ENCODE results near the gene SIM2.

The SIM2 gene

GRCh38 chr21:36684957-36685714 is 13.8 kb upstream of the SIM2 start:
- DNase-seq (ENCODE audit: low read depth) = no peak

DNA sequence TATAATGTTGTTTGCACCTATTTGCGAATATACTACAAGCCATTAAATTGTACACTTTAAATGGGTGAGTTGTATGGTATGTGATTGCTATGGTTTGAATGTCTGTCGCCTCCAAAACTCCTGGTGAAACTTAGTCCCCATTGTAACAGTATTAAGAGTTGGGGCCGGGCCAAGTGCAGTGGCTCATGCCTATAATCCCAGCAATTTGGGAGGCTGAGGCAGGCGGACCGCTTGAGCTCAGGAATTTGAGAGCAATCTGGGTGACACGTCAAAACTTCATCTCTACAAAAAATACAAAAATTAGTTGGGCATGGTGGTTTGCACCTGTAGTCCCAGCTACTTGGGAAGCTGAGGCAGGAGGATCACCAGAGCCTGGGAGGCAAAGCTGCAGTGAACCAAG is 12.0 kb upstream of the SIM2 start:
- DNase-seq (ENCODE audit: low read depth) = no peak

- no peak for DNase-seq (ENCODE audit: low read depth)
Observed at GRCh38 chr21:36688324-36688723, 10.6 kb upstream of the SIM2 start.

DNA sequence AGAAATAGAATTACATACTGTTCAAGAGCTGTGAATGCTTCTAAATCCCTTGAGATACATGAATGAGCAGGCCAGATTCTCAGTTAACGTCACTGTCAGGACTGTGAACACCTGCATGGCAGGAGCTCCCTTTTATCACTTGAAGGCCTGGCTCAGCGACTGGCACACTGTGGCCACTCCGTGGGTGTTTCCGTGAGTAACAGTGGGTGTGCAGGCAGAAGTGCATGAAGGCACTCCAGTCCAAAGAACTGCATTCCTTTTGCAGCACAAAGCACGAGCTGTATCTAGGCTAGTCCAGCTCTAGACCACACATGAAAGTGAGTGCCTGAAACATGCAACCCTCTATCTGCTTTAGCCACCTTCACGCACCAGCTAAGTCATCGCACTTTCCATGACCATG is 9.6 kb upstream of the SIM2 start:
- no peak for DNase-seq (ENCODE audit: low read depth)

DNA sequence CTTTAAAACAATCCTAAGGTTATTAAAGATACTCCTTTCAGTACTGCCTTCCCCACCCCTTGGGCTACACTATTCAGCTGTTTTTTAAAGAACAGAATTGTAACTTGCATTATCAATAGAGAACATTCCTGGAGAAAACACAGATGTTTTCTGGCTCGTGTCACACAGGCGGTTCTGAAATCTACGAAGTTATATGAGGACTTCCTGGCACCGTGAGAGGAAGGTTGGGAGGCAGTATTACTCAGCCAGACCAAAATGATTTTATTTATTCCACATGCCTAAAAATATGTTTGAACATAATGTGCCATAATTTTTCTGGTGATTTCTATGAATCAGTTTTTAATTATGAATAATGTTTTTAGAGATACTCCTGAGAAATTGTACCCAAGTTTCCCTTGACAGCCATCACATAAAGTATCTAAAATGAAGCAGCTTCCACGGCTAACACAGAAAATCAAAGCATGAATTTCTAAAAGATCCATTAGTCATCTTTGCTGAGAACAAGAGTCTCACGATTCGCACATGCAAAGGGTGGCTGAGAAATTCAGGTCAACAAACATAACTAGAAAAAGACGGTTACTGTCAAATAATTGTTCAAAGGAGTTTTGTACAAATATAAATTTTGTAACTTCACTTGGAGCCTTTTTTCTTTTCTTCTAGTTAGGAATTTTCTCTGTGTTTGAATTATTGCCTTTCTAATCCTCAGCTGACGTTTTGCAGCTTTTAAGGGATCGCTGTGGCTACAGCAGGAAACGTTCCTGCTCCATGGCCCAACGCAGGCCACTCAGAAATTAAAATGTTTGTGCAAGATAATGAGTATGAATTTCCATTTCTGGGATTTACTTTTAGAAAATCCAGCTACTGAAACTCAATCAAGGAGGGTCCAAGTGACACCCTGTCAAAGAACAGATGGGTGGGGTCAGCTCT is 8.0 kb upstream of the SIM2 start:
- no peak for DNase-seq (ENCODE audit: low read depth)

GRCh38 chr21:36691555-36692041 is 7.3 kb upstream of the SIM2 start:
- DNase-seq (ENCODE audit: low read depth) = no peak

DNA sequence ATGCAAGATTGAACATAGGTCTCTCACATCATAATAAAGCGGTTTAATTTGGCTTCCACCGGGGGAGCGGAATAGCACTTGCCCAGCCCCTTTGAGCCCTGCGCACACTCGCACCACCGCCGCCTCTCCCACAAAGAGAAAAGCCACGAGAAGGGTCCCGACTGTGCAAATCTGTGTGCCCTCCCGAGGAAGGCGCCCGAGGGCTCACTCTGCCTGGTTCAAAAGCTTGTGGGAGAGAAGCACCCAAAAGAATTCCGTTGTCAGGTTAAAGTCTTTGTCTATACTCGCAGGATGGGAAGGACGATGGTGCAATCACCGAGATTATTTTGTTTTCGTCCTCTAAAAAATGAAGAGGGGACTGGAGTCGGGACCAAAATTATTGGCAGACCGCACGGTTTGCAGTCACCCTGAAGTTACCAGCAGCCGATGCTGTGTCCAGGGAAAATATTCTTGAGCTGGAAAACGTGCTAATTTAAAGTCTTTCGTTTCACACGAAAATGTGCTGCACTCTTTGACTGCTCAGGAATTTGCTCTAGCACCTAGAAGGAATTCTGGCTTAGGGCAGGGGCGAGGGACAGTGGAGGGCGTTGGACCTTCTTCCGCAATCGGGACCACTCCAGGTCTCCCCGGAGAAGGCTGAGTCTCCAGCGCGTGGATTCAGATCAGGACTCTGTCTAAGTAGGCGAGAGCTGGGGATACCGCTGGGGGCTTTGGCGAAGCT is 6.6 kb upstream of the SIM2 start:
- DNase-seq (ENCODE audit: low read depth) = no peak

DNA sequence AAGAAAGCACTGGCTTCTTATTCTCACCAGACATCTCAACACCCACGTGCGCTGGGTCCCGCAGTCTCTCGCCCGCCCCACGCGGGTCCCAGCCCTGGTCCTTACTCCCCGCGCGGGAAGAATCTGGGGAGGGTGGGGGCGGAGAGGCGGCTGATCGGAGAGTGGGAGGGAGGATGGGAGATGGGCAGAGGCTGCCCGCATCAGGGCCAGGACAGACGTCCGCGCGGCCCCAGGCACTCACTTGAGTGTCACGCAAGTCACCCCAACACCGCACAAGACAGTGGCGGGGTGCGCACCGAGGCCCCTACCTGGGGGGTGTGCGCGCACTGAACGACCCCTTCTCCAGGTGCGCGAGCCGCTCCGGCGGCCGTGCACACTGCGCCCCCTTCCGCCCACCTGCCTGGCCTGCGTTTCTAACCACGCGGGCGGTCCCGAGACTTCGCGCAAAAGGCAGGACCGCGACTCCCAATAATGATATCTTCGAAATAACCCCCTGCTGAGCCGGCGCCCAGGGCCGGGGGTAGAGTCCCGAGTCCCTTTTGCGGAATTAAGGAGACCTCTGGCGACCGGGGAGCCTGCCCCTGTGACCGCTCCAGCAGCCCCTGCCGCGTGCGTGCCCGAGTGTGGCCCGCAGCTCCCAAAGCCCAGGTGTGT is 6.0 kb upstream of the SIM2 start:
- DNase-seq (ENCODE audit: low read depth) = no peak

DNA sequence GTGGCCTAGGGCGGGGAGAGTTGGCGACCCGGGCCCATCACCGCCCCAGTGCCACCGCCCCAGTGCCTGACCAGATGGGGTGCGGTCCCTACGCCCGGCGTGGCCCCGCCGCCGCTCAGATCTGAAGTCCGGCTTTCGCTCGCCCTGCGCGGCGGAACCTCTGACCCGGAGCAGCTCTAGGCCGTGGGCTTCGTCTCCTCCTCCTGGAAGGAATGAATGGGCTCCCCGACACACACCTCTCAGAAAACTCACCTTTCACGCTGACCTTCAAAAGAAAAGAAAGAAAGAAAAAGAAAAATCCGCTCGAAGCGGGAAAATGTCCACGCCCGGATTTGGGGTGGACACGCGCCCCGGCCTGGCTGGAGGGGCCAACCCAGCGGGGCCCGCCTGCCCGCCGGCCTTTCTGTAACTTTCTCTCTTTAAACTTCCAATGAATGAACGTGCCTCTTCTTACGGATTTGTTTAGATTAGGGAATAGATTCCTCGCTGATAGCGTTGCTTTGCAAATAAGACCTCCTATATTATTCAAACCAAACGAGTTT is 5.4 kb upstream of the SIM2 start:
- DNase-seq (ENCODE audit: low read depth) = no peak

- no peak for DNase-seq (ENCODE audit: low read depth)
Observed at GRCh38 chr21:36694031-36694515, 4.8 kb upstream of the SIM2 start.

GRCh38 chr21:36694593-36695282 is 4.2 kb upstream of the SIM2 start:
- DNase-seq (ENCODE audit: low read depth) = no peak

GRCh38 chr21:36695283-36695634 is 3.7 kb upstream of the SIM2 start:
- DNase-seq (ENCODE audit: low read depth) = no peak

DNA sequence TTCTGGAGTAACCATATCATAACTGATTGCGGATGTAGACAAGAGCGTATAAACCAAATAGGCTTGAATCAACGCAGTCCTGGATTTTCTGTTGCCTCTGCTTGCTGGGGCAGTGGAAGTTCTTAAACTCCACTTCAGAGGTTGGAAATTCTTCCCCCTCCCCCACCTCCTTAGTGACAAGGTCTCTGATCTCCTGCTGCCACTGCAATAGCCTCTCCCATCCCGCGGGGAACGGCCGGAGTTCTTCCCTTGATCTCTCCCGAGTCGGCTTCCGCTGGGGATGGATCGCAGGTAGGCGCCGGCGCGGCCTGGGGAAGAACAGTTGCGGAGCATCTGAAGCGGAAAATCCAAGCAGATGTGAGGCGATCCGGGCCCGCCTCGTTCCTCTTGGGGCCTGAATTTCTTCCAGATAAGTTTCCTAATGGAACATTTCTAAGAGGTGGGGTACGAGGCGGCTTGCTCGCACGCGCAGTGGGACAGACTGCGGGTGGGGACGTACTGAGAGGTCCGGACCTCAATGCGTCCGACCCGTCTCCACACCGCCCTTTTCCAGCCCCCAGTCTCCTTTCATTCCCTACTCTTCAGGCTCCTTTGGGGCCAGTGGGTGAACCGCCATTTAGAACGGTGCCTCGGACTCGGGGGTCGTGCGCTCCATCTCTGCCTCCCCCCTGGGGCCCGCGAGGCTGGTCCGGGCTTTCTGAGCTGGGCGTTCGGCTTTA is 3.1 kb upstream of the SIM2 start:
- DNase-seq (ENCODE audit: low read depth) = no peak

- no peak for DNase-seq (ENCODE audit: low read depth)
Observed at GRCh38 chr21:36696390-36697059, 2.4 kb upstream of the SIM2 start.

DNA sequence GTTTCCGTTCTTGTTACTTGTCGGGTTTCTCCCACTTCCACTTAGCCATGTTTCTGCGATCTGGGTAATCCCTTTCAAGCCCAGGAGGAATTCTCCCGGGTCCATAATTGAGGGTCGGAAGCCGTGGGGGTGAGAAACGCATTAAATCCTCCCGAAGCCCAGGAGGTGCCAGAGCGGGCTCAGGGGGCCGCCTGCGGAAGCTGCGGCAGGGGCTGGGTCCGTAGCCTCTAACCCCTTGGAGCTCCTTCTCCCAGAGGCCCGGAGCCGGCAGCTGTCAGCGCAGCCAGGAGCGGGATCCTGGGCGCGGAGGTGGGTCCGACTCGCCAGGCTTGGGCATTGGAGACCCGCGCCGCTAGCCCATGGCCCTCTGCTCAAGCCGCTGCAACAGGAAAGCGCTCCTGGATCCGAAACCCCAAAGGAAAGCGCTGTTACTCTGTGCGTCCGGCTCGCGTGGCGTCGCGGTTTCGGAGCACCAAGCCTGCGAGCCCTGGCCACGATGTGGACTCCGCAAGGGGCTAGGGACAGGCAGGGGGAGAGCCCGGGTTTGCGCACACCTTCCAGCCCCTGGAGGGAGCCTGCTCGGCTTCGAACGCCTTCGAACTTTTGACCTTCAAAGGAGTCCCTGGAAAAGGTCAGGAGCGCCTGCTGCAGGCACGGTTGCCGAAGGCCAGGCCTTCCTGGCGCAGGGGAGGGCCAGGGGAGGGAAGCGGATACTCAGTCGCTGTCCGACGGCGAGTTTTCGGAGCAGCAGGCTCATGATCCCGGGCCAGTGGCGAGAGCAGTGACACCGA is 1.7 kb upstream of the SIM2 start:
- no peak for DNase-seq (ENCODE audit: low read depth)

- DNase-seq (ENCODE audit: low read depth) = no peak
Observed at GRCh38 chr21:36697851-36698384, 997 bp upstream of the SIM2 start.

GRCh38 chr21:36698385-36698980 is 432 bp upstream of the SIM2 start:
- DNase-seq (ENCODE audit: low read depth) = no peak

Measured in stimulated activated CD8-positive, alpha-beta memory T cell treated with anti-CD3 and anti-CD28 coated beads, Interleukin-12 subunit alpha, Interleukin-12 subunit beta, amount 100 ng/mL, for 1 hour (primary cell).